Activated CD4-positive, alpha-beta T cell treated with anti-CD3 and anti-CD28 coated beads for 1 hour (primary cell): ENCODE measurements around the gene PHF12.
A peak's percentile ranks its signal among the peaks of the same experiment; 100 is the strongest.
"Not testable (repeated sequence)": the region's sequence is repeated elsewhere in the genome, so short reads cannot be mapped to it uniquely, and the experiment has no call there.

Source experiments
- DNase-seq: peaks from one replicate; pipeline ENCODE4 v3.0.0-alpha.2; 2020

PHF12 gene

GRCh38 chr17:28928061-28928460 is 23.3 kb downstream of the PHF12 start:
- DNase-seq: no peak

- no peak for DNase-seq
Observed at GRCh38 chr17:28926786-28927185, 24.5 kb downstream of the PHF12 start.

GRCh38 chr17:28926366-28926765 is 25.0 kb downstream of the PHF12 start:
- no peak for DNase-seq

- peak; percentile 24 for DNase-seq
Observed at GRCh38 chr17:28925912-28926365, 25.4 kb downstream of the PHF12 start.

GRCh38 chr17:28920201-28920600 is 31.1 kb downstream of the PHF12 start:
- no peak for DNase-seq

- no peak for DNase-seq
Observed at GRCh38 chr17:28918295-28918694, 33.0 kb downstream of the PHF12 start.

- DNase-seq: no peak
Observed at GRCh38 chr17:28917465-28917864, 33.9 kb downstream of the PHF12 start.

GRCh38 chr17:28917029-28917428 is 34.3 kb downstream of the PHF12 start:
- DNase-seq: no peak

GRCh38 chr17:28916302-28916934 is 34.9 kb downstream of the PHF12 start:
- DNase-seq: peak; percentile 30

- DNase-seq: no peak
Observed at GRCh38 chr17:28912938-28913333, 38.4 kb downstream of the PHF12 start.

GRCh38 chr17:28912281-28912937 is 38.9 kb downstream of the PHF12 start:
- DNase-seq: no peak

- DNase-seq: no peak
Observed at GRCh38 chr17:28911411-28912045, 39.8 kb downstream of the PHF12 start.

GRCh38 chr17:28910534-28910933 is 40.8 kb downstream of the PHF12 start:
- no peak for DNase-seq

GRCh38 chr17:28908640-28909167 is 42.6 kb downstream of the PHF12 start:
- no peak for DNase-seq

- DNase-seq: no peak
Observed at GRCh38 chr17:28907709-28908475, 43.4 kb downstream of the PHF12 start.

GRCh38 chr17:28906706-28907438 is 44.4 kb downstream of the PHF12 start:
- DNase-seq: no peak

- no peak for DNase-seq
Observed at GRCh38 chr17:28906276-28906675, 45.0 kb downstream of the PHF12 start.

GRCh38 chr17:28904800-28905199 is 46.5 kb downstream of the PHF12 start:
- no peak for DNase-seq

- not testable (repeated sequence) for DNase-seq
Observed at GRCh38 chr17:28903546-28903841, 47.8 kb downstream of the PHF12 start.

GRCh38 chr17:28902819-28903545 is 48.3 kb downstream of the PHF12 start, which contains the start of gene DHRS13:
TSS of gene DHRS13 (minus strand) at chr17:28903079. CDS start at chr17:28902944, 135 bp downstream.
- peak; percentile 93 for DNase-seq
